Measurements from ENCODE around the gene TPSAB1.
"Not testable (repeated sequence)": the region's sequence is repeated elsewhere in the genome, so short reads cannot be mapped to it uniquely, and the experiment has no call there.

TPSAB1 gene

DNA sequence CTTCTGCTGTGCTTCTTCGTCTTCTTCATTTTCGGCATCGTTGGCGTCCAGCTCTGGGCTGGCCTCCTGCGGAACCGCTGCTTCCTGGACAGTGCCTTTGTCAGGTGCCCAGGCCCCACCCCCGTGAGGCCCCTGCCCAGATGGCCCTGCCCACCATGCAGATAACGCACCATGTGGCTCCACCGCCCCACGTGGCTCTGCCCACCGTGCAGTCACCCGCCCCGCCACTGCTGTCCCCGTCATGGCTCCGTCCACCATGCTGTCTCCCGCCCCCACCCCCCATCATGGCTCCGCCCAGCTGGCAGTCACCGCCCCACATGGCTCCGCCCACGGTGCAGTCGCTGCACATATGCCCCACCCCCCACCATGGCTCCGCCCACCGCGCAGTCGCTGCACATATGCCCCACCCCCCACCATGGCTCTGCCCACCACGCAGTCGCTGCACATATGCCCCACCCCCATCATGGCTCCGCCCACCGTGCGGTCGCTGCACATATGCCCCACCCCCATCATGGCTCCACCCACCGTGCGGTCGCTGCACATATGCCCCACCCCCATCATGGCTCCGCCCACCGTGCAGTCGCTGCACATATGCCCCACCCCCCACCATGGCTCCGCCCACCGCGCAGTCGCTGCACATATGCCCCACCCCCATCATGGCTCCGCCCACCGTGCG, 41.7 kb upstream of the TPSAB1 start:
- H3K36me3 ChIP-seq (ENCODE audit: control insufficient read depth, insufficient read depth, low read length), result peaks cover 18% of the 10 kb centered on the region
- H3K27ac ChIP-seq (ENCODE audit: low read depth, low read length); H3K27me3 ChIP-seq (ENCODE audit: control insufficient read depth, insufficient read depth, low read length); H3K9me3 ChIP-seq (ENCODE audit: control insufficient read depth, insufficient read depth, low read length); H3K4me1 ChIP-seq (ENCODE audit: control insufficient read depth, insufficient read depth, low read length); H3K4me3 ChIP-seq (ENCODE audit: low read depth, low read length); H3K9ac ChIP-seq (ENCODE audit: low read depth, low read length): not testable (repeated sequence)

DNA sequence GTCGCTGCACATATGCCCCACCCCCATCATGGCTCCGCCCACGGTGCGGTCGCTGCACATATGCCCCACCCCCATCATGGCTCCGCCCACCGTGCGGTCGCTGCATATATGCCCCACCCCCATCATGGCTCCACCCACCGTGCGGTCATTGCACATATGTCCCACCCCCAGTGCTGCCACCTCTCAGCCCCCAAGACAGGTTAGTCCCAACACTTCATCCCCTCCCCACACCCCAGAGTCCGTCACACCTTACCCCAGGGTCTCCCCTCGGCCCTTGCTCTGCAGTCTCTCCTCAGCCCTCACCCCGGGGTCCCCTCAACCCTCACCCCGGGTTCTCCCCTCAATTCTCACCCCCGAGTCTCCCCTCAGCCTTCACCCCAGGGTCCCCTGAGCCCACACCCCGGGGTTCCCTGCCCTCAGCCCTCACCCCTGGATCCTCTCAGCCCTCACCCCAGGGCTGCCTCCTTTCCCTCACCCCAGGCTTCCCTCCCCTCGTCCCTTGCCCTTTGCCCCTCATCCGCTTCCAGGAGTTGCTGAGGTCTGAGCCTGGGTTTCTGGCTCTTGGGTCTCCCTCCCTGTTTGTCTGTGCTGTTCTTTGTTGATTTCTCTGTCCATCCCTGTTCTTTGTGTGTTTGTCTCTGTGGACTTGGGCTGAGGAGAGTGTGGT, 41.0 kb upstream of the TPSAB1 start:
- Histone ChIP-seq H3K9me3 (ENCODE audit: control insufficient read depth, insufficient read depth, low read length) (no peaks in the 10 kb centered on the region), H3K4me1 (ENCODE audit: control insufficient read depth, insufficient read depth, low read length) (no peaks in the 10 kb centered on the region), H3K9ac (ENCODE audit: low read depth, low read length) (no peak overlapping the region), H3K27ac (ENCODE audit: low read depth, low read length) (no peak overlapping the region), H3K36me3 (ENCODE audit: control insufficient read depth, insufficient read depth, low read length) (peaks cover 18% of the 10 kb centered on the region), H3K27me3 (ENCODE audit: control insufficient read depth, insufficient read depth, low read length) (no peaks in the 10 kb centered on the region), H3K4me3 (ENCODE audit: low read depth, low read length) (no peak overlapping the region)

DNA sequence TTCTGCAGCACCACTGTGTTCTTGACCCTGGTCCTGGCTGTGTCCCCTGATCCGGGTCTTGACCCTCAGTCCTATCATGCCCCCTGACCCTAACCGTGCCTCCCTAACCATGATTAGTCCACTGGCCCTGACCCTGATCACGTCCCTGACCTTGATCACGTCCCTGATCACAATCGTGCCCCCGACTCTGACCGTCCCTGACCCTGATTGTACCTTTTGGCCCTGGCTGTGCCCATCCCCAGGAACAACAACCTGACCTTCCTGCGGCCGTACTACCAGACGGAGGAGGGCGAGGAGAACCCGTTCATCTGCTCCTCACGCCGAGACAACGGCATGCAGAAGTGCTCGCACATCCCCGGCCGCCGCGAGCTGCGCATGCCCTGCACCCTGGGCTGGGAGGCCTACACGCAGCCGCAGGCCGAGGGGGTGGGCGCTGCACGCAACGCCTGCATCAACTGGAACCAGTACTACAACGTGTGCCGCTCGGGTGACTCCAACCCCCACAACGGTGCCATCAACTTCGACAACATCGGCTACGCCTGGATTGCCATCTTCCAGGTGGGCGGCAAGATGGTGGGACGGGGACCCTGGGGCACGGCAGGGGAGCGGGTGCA, 40.4 kb upstream of the TPSAB1 start:
- Histone ChIP-seq H3K27ac (ENCODE audit: low read depth, low read length) (no peak overlapping the region), H3K27me3 (ENCODE audit: control insufficient read depth, insufficient read depth, low read length) (no peaks in the 10 kb centered on the region), H3K4me1 (ENCODE audit: control insufficient read depth, insufficient read depth, low read length) (no peaks in the 10 kb centered on the region), H3K9ac (ENCODE audit: low read depth, low read length) (no peak overlapping the region), H3K9me3 (ENCODE audit: control insufficient read depth, insufficient read depth, low read length) (no peaks in the 10 kb centered on the region), H3K4me3 (ENCODE audit: low read depth, low read length) (no peak overlapping the region), H3K36me3 (ENCODE audit: control insufficient read depth, insufficient read depth, low read length) (peaks cover 18% of the 10 kb centered on the region)

DNA sequence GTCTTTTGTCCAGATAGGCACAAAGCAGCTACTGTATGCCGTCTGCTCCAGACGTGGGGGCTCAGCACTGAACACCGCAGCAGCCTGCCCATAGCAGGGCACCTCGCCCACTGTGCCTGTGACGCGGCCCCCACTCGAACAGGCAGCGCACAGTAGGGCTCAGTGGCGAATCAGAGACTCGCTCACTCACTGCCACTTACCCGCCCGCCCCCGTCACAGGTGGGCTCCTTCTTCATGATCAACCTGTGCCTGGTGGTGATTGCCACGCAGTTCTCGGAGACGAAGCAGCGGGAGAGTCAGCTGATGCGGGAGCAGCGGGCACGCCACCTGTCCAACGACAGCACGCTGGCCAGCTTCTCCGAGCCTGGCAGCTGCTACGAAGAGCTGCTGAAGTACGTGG, 39.1 kb upstream of the TPSAB1 start:
- H3K27me3 ChIP-seq (ENCODE audit: control insufficient read depth, insufficient read depth, low read length), result no peaks in the 10 kb centered on the region
- H3K4me3 ChIP-seq (ENCODE audit: low read depth, low read length), result no peak overlapping the region
- no peak overlapping the region for H3K9ac ChIP-seq (ENCODE audit: low read depth, low read length)
- peaks cover 18% of the 10 kb centered on the region for H3K36me3 ChIP-seq (ENCODE audit: control insufficient read depth, insufficient read depth, low read length)
- no peak overlapping the region for H3K27ac ChIP-seq (ENCODE audit: low read depth, low read length)
- no peaks in the 10 kb centered on the region for H3K4me1 ChIP-seq (ENCODE audit: control insufficient read depth, insufficient read depth, low read length)
- no peaks in the 10 kb centered on the region for H3K9me3 ChIP-seq (ENCODE audit: control insufficient read depth, insufficient read depth, low read length)

- Histone ChIP-seq H3K4me3 (ENCODE audit: low read depth, low read length) (no peak overlapping the region), H3K27ac (ENCODE audit: low read depth, low read length) (no peak overlapping the region), H3K4me1 (ENCODE audit: control insufficient read depth, insufficient read depth, low read length) (no peaks in the 10 kb centered on the region), H3K9ac (ENCODE audit: low read depth, low read length) (no peak overlapping the region), H3K9me3 (ENCODE audit: control insufficient read depth, insufficient read depth, low read length) (no peaks in the 10 kb centered on the region), H3K27me3 (ENCODE audit: control insufficient read depth, insufficient read depth, low read length) (no peaks in the 10 kb centered on the region), H3K36me3 (ENCODE audit: control insufficient read depth, insufficient read depth, low read length) (peaks cover 18% of the 10 kb centered on the region)
Observed at GRCh38 chr16:1202274-1202673, 38.2 kb upstream of the TPSAB1 start.

DNA sequence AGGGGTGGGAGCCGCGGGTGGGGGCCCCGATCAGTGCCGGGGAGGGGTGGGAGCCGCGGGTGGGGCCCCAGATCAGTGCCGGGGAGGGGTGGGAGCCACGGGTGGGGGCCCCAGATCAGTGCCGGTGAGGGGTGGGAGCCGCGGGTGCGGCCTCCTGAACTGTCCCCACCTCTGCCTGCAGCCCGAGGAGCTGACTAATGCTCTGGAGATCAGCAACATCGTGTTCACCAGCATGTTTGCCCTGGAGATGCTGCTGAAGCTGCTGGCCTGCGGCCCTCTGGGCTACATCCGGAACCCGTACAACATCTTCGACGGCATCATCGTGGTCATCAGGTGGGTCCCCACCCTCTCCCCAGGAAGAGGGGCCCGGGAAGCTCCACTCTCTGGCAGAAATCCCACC, 35.6 kb upstream of the TPSAB1 start:
- no peak overlapping the region for H3K9ac ChIP-seq (ENCODE audit: low read depth, low read length)
- peaks cover 32% of the 10 kb centered on the region for H3K36me3 ChIP-seq (ENCODE audit: control insufficient read depth, insufficient read depth, low read length)

DNA sequence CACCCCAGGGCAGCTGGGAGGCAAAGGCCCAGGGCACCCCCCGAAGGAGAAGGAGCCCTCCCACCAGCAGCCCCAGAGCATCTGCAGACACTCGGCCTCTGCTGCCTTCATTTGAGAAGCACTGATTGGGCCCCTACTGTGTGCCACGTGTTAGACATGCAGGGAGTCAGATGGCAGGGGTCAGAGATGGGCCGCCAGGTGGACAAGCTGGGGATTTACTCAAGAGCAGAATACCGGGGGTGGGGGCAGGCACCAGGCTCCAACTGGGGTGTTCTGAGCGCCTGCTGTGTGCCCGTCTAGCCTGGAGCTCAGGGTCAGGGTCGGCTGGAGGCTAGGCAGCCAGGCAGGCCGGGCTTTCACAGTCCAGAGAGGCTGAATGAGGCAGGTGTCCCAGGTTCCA, 34.2 kb upstream of the TPSAB1 start:
- no peaks in the 10 kb centered on the region for H3K27me3 ChIP-seq (ENCODE audit: control insufficient read depth, insufficient read depth, low read length)
- H3K4me1 ChIP-seq (ENCODE audit: control insufficient read depth, insufficient read depth, low read length), result no peaks in the 10 kb centered on the region

More for the DNA sequence above, 35.6 kb upstream of the TPSAB1 start:
- Histone ChIP-seq H3K27ac (ENCODE audit: low read depth, low read length) (no peak overlapping the region), H3K9me3 (ENCODE audit: control insufficient read depth, insufficient read depth, low read length) (no peaks in the 10 kb centered on the region), H3K4me3 (ENCODE audit: low read depth, low read length) (no peak overlapping the region), H3K4me1 (ENCODE audit: control insufficient read depth, insufficient read depth, low read length) (no peaks in the 10 kb centered on the region), H3K27me3 (ENCODE audit: control insufficient read depth, insufficient read depth, low read length) (no peaks in the 10 kb centered on the region)

DNA sequence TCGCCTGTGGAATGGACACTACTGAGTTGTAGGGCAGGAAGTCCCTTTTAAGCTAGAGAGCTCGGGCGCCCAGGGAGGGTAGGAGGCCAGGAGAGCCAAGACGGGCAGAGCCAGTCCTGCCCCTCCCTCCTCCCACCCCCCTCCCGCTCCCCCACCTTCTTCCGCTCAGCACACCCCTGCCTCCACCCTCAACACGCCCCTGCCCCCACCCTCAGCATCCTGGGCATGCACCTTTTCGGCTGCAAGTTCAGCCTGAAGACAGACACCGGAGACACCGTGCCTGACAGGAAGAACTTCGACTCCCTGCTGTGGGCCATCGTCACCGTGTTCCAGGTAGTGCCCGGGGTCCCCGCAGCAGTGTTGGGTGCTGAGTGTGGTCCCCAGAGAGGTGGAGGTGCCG, 33.7 kb upstream of the TPSAB1 start:
- Histone ChIP-seq H3K4me1 (ENCODE audit: control insufficient read depth, insufficient read depth, low read length) (no peaks in the 10 kb centered on the region), H3K36me3 (ENCODE audit: control insufficient read depth, insufficient read depth, low read length) (peaks cover 31% of the 10 kb centered on the region), H3K4me3 (ENCODE audit: low read depth, low read length) (no peak overlapping the region), H3K9ac (ENCODE audit: low read depth, low read length) (no peak overlapping the region), H3K9me3 (ENCODE audit: control insufficient read depth, insufficient read depth, low read length) (no peaks in the 10 kb centered on the region), H3K27me3 (ENCODE audit: control insufficient read depth, insufficient read depth, low read length) (no peaks in the 10 kb centered on the region), H3K27ac (ENCODE audit: low read depth, low read length) (no peak overlapping the region)

More for the DNA sequence above, 34.2 kb upstream of the TPSAB1 start:
- Histone ChIP-seq H3K36me3 (ENCODE audit: control insufficient read depth, insufficient read depth, low read length) (peaks cover 32% of the 10 kb centered on the region), H3K9ac (ENCODE audit: low read depth, low read length) (no peak overlapping the region), H3K4me3 (ENCODE audit: low read depth, low read length) (no peak overlapping the region), H3K27ac (ENCODE audit: low read depth, low read length) (no peak overlapping the region), H3K9me3 (ENCODE audit: control insufficient read depth, insufficient read depth, low read length) (no peaks in the 10 kb centered on the region)

- Histone ChIP-seq H3K27me3 (ENCODE audit: control insufficient read depth, insufficient read depth, low read length) (no peaks in the 10 kb centered on the region), H3K27ac (ENCODE audit: low read depth, low read length) (no peak overlapping the region), H3K4me1 (ENCODE audit: control insufficient read depth, insufficient read depth, low read length) (no peaks in the 10 kb centered on the region), H3K36me3 (ENCODE audit: control insufficient read depth, insufficient read depth, low read length) (peaks cover 25% of the 10 kb centered on the region), H3K9me3 (ENCODE audit: control insufficient read depth, insufficient read depth, low read length) (no peaks in the 10 kb centered on the region), H3K9ac (ENCODE audit: low read depth, low read length) (no peak overlapping the region), H3K4me3 (ENCODE audit: low read depth, low read length) (no peak overlapping the region)
Observed at GRCh38 chr16:1208239-1208830, 32.2 kb upstream of the TPSAB1 start.

GRCh38 chr16:1209081-1209480, 31.4 kb upstream of the TPSAB1 start:
- Histone ChIP-seq H3K9me3 (ENCODE audit: control insufficient read depth, insufficient read depth, low read length) (no peaks in the 10 kb centered on the region), H3K27me3 (ENCODE audit: control insufficient read depth, insufficient read depth, low read length) (no peaks in the 10 kb centered on the region), H3K4me1 (ENCODE audit: control insufficient read depth, insufficient read depth, low read length) (no peaks in the 10 kb centered on the region), H3K36me3 (ENCODE audit: control insufficient read depth, insufficient read depth, low read length) (peaks cover 25% of the 10 kb centered on the region), H3K27ac (ENCODE audit: low read depth, low read length) (no peak overlapping the region), H3K9ac (ENCODE audit: low read depth, low read length) (no peak overlapping the region), H3K4me3 (ENCODE audit: low read depth, low read length) (no peak overlapping the region)

- Histone ChIP-seq H3K4me3 (ENCODE audit: low read depth, low read length) (no peak overlapping the region), H3K9me3 (ENCODE audit: control insufficient read depth, insufficient read depth, low read length) (no peaks in the 10 kb centered on the region), H3K9ac (ENCODE audit: low read depth, low read length) (no peak overlapping the region), H3K27ac (ENCODE audit: low read depth, low read length) (no peak overlapping the region), H3K27me3 (ENCODE audit: control insufficient read depth, insufficient read depth, low read length) (no peaks in the 10 kb centered on the region), H3K4me1 (ENCODE audit: control insufficient read depth, insufficient read depth, low read length) (no peaks in the 10 kb centered on the region), H3K36me3 (ENCODE audit: control insufficient read depth, insufficient read depth, low read length) (peaks cover 25% of the 10 kb centered on the region)
Observed at GRCh38 chr16:1210461-1210860, 30.0 kb upstream of the TPSAB1 start.
